Epithelial cell of prostate (primary cell): ENCODE data around the gene PTP4A2.

Experiments used
- DNase-seq: peaks from one replicate; pipeline ENCODE4 v3.0.0-alpha.2; 2011; ENCODE audit warnings: low read depth, low spot score
- H3K27ac ChIP-seq: fragments of 450-650 bp; 2 replicates; pipeline ENCODE4 v1.5.1; 2017; ENCODE audit warnings: mild to moderate bottlenecking

The PTP4A2 gene

DNA sequence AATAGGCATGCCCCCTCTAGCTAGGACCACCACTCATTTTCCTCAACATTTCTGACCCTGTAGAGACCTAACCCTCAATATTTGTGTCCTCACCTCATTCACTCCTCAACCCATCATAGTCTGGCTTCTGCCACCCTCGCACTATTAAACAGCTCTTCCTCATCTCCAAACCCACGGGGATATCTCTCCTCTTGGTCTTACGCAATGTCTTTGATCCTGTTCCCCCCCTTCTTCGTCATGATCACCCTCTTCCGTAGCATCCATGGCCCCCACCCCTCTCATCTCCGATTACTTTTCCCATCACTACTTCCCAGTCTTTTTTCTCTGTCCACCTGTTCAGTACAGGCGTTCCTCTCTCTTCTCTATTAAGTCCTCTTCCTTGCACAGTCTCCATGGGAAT is 70.6 kb downstream of the PTP4A2 start:
- H3K27ac ChIP-seq, result no peak overlapping the region
- no peak for DNase-seq

DNA sequence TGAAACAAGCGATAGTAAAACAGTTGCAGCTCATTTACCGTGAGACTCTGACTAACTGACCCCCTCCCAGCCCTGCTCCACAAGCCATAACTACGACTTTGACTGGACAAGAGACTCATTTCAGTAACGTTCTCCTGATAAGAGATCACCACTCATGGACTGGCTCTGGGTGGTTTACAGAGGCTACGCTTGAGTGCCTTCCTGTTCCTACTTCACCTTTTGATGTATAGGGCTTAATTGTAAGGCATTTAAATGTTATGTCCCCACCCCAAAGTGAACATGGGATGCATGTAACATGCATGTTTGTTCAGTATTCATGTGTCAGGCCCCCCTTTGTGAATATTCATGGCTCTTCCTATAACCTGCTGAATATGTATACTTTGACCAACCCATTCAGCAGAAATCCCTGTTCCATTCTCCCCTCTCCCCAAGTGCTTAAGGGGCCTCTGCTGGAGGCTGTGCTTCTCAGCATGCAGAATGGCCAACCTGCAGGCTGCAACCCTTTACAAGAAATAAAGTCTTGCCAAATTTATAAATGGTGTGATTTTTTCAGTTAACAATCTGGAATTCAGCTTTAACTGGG is 71.6 kb downstream of the PTP4A2 start:
- no peak for DNase-seq
- H3K27ac ChIP-seq, result no peak overlapping the region

DNA sequence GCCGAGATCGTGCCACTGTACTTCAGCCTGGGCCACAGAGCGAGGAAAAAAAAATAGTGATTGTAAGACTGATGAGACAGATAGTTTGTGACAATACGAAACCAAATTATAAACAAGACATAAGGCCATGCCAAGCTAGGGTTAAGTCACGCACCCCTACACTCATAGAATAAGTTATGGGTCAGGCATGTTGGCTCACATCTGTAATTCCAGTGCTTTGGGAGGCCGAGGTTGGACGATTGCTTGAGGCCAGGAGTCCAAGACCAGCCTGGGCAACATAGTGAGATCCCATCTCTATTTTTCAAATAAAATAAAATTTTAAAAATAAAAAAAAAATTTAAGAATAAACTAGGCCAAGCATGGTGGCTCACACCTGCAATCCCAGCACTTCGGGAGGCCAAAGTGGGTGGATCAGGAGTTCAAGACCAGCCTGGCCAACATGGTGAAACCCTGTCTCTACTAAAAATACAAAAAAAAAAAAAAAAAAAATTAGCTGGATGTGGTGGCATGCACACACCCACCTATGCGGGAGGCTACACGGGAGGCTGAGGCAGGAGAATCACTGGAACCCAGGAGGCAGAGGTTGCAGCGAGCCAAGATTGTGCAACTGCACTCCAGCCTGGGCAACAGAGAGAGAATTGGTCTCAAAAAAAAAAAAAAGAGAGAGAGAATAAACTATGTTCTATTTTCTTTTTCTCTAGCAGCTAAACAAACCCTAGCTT is 72.3 kb downstream of the PTP4A2 start:
- no peak overlapping the region for H3K27ac ChIP-seq
- DNase-seq, result no peak

DNA sequence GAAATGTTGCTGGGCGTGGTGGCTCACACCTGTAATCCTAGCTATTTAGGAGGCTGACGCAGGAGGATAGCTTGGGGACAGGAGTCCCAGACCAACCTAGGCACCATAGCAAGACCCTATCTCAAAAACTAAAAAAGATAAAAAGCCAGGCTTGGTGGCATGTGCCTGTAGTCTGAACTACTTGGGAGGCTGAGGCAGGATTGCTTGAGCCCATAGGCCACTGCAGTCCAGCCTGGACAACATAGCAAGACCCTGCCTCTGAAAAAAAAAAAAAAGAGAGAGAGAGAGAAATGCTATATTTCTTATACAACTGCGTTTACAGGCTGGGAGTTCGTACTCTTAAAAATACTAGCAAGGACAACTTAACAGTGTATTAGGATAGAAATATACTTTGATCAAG is 76.1 kb downstream of the PTP4A2 start:
- H3K27ac ChIP-seq, result no peak overlapping the region
- DNase-seq, result no peak

DNA sequence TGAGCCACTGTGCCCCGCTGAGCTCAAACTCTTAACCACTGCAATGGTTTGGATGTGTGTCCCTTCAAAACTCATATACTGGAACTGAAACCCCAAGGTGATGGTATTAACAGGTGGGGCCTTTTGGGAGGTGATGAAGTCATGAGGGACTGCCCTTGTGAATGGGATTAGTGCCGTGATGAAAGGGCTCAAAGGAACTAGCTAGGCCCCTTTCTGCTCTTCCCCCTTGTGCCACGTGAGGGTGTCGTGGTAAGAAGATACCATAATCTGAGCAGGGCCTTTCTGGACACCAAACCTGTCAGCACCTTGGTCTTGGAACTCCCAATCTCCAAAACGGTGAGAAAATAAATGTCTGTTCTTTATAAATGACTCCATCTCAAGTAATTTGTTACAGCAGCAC is 76.8 kb downstream of the PTP4A2 start:
- no peak overlapping the region for H3K27ac ChIP-seq
- no peak for DNase-seq

DNA sequence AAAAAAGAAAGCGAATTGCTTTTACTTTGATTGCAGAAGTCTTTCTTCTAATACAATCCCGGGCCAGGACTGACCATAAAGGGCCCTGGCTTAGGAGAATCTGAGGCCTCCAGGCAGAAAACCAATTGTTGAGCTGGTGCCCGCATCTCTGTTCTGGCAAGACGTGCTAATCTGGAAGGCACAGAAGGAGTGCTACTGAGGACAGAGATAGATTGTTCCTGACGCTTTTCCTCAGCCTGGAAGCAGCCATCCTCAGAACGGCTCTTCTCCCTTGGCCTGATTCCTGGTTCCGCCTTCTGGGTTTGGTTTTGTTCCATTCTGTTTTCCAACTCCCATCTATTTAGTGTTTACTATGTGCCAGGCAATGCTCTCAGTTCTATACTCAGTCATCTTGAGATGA is 77.6 kb downstream of the PTP4A2 start:
- no peak overlapping the region for H3K27ac ChIP-seq
- DNase-seq, result no peak

DNA sequence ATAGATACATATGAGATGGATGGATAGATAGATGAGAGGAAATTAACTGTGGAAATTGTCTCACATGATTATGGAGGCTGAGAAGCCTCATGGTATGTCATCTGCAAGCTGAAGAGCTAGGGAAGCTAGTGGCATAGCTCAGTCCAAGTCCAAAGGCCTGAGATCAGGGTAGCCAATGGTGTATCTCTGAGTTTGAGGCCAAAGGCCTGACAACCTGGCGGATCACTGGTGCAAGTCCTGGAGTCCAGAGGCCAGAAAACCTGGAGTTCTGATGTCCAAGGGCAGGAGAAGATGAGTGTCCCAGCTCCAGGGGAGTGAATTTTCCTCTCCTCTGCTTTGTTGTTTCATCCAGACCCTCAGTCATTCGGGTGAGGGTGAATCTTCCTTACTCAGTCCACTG is 78.4 kb downstream of the PTP4A2 start:
- no peak overlapping the region for H3K27ac ChIP-seq

DNA sequence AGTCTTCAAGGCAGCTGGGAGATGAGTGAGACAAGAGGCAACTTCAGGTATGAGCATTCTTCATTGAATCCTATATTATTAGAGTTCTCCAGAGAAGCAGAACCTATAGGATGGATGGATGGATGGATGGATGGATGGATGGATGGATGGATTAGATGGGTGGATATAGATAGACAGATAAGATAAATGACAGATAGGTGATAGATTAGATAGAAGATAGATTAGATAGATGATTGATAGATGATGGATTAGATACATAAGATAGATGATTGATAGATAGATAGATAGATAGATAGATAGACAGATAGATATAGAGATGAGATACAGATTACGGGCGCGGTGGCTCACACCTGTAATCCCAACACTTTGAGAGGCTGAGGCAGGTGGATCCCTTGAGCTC is 79.1 kb downstream of the PTP4A2 start:
- no peak overlapping the region for H3K27ac ChIP-seq
- DNase-seq, result no peak

More for the DNA sequence above, 78.4 kb downstream of the PTP4A2 start:
- no peak for DNase-seq

DNA sequence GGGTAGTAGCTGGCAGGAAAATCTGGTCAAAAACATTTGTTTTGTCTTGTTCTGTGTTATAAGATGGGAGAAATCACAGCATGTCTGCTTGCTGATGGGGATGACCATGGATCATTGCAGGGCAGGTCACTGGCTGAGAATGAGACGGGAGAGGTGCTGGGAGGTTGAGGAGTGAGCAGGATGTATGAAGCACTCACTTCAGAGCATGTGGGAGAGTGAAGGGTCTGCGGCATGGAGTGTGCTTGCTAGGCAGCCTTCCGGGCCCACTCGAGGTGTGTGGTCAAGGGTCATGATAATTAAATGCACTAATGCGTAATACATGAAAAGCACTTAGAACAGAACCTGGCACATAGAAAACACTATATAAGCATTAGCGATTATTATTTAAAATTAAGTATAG is 80.3 kb downstream of the PTP4A2 start:
- no peak overlapping the region for H3K27ac ChIP-seq
- DNase-seq, result no peak
